HCT116 (cell line): ENCODE data around the gene ACER3.

ENCODE experiments used
- ATF3 ChIP-seq: IDR thresholded peaks from 2 replicates; pipeline ENCODE4 v1.6.1; 2012
- CTCF ChIP-seq, 3 experiments: fragments of 200-600 bp in 1 of 3; sonication (generic) in 1 of 3; IDR thresholded peaks in 2 of 3; conservative IDR thresholded peaks in 1 of 3; 2 replicates each; pipeline ENCODE4 v1.5.1; 2012 to 2017; ENCODE audit warnings: low read depth in 2 of 3, low read length in 2 of 3, antibody characterized with exemption in 1 of 3, borderline replicate concordance in 1 of 3, control low read depth in 1 of 3, mild to moderate bottlenecking in 1 of 3, mixed read lengths in 1 of 3, mixed run types in 1 of 3, moderate library complexity in 1 of 3; ENCODE audit not compliant: insufficient read depth in 1 of 3
- EZH2 ChIP-seq: fragments of 200-600 bp; sonication (generic); IDR thresholded peaks from 2 replicates; pipeline ENCODE4 v1.6.1; 2017; ENCODE audit warnings: antibody characterized with exemption, mixed run types
- JUND ChIP-seq: IDR thresholded peaks from 2 replicates; pipeline ENCODE4 v1.6.1; 2012
- MAX ChIP-seq: IDR thresholded peaks from 2 replicates; pipeline ENCODE4 v1.6.1; 2012
- POLR2A ChIP-seq: IDR thresholded peaks from 2 replicates; pipeline ENCODE4 v1.7.0; 2011; ENCODE audit warnings: borderline replicate concordance; ENCODE audit not compliant: insufficient read depth, insufficient read length; ENCODE audit errors: extremely low read depth
- POLR2AphosphoS5 ChIP-seq: IDR thresholded peaks from 2 replicates; pipeline ENCODE4 v1.6.1; 2011; ENCODE audit warnings: mild to moderate bottlenecking, low read depth, low read length, moderate library complexity
- RAD21 ChIP-seq: IDR thresholded peaks from 2 replicates; pipeline ENCODE4 v1.6.1; 2012; ENCODE audit warnings: low read depth, mild to moderate bottlenecking
- REST ChIP-seq: IDR thresholded peaks from 2 replicates; pipeline ENCODE4 v1.6.1; 2012; ENCODE audit warnings: low read depth
- SP1 ChIP-seq: IDR thresholded peaks from 2 replicates; pipeline ENCODE4 v1.6.1; 2012; ENCODE audit warnings: low read depth
- YY1 ChIP-seq: IDR thresholded peaks from 2 replicates; pipeline ENCODE4 v1.6.1; 2011; ENCODE audit warnings: low read length, low read depth, moderate library complexity, mild to moderate bottlenecking; ENCODE audit not compliant: insufficient replicate concordance; ENCODE audit errors: extremely low read depth
- ZBTB33 ChIP-seq: IDR thresholded peaks from 2 replicates; pipeline ENCODE4 v1.6.1; 2011; ENCODE audit warnings: mild to moderate bottlenecking, low read length, moderate library complexity; ENCODE audit not compliant: insufficient replicate concordance; ENCODE audit errors: extremely low read depth

- no peak for TF ChIP-seq RAD21
- no peak for TF ChIP-seq CTCF (IDR thresholded peaks at IDR 0.05 in 2 of 3, conservative IDR thresholded peaks at IDR 0.05 in 1 of 3; ENCODE audit: borderline replicate concordance in 1 of 3, insufficient read depth in 1 of 3, low read depth in 2 of 3, low read length in 2 of 3)
- no peak for TF ChIP-seq POLR2A
- TF ChIP-seq ATF3, result no peak
- TF ChIP-seq POLR2AphosphoS5, result no peak
- no peak for TF ChIP-seq YY1
- no peak for TF ChIP-seq ZBTB33
- TF ChIP-seq SP1, result no peak
- no peak for TF ChIP-seq JUND
- no peak for TF ChIP-seq MAX
- TF ChIP-seq REST, result no peak
- TF ChIP-seq EZH2, result no peak
Observed at GRCh38 chr11:76946223-76946622, 85.5 kb downstream of the ACER3 start.
